NCI-H774 (cell line): ENCODE results near the gene ARID1B.

Experiments used
- DNase-seq: peaks from one replicate; lab custom pipeline; 2025; lab: John Stamatoyannopoulos, UW

ARID1B gene

GRCh38 chr6:156992020-156992804 is 215.0 kb downstream of the ARID1B start:
- no peak for DNase-seq

DNA sequence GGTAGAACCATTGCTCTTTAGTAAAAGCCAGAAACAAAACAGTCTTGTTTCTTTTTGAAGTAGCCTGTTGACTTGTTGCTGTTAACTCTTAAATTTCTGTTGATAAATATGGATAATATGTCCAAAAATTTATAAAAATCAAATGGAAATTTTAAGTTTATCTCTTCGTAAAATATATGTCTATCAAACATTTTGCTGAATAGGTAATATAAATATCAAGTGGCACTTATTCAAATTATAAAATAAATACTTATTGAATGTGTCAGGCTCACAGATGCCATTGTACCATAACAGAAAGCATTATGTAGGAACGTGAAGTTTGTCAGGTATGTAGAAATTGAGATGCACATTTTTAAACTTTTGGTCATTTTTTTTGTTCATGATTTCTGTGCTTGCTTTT is 216.5 kb downstream of the ARID1B start:
- DNase-seq = no peak

DNA sequence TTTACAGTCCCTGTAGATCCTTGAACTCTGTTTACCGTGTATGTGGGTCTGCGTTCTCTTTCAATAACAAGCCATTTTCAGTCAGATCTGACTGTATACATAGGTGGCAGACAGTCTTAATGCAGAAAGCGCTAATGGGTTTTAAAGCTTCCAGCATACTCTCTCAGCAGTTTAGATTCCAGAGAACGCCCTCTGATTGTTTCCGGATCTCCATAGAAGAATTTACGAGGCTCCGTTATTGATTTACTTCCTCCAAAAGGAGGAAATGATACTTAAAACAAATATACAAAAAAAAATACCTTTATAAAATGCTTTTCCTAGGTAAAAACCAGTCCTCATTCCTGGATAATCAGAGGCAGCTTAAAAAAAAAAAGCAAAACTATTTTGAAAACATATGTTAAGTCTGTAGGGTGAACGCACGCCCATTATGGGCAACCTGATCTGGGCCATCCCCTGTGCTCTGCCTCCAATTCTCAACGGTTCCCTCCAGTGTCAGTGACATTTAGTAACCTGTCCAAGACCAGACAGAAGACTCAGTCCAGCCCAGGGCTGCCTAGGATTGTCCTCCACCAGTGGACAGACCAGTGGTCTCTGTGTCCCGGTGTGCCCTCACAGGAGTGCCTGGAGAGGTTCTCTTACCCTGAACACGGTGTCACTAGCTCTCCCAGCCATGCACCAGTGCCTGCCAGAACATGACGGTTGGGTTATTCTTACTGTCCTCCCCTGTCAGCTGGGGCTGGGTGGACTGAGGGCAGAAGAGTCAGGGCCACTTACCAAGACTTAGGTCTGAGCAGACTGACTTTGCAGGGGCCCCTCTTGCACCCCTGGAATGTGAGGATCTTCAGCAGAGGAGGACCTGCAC is 217.3 kb downstream of the ARID1B start:
- DNase-seq = no peak

- no peak for DNase-seq
Measured at GRCh38 chr6:156995502-156995901, 218.3 kb downstream of the ARID1B start.

- DNase-seq = no peak
Measured at GRCh38 chr6:156996265-156996664, 219.1 kb downstream of the ARID1B start.

GRCh38 chr6:156998794-156999330 is 221.7 kb downstream of the ARID1B start:
- no peak for DNase-seq

DNA sequence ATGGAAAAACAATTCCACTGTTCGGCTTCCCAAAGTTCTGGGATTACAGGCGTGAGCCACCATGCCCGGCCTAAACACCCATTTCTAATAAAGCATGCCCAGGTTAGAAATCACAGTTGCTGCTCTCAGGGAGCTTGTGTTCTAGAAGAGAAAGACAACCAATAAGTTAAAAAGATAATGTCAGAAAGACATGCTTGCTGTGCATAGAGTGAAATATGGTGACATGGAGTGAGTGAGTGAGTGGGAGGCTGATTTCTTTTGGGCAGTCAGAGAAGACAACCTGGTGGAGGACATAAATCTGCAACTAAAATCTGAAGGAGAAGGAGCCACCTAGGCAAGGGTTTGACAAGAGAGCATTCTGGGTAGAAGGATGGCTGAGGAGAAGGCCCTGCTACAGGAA is 222.6 kb downstream of the ARID1B start:
- DNase-seq = no peak

DNA sequence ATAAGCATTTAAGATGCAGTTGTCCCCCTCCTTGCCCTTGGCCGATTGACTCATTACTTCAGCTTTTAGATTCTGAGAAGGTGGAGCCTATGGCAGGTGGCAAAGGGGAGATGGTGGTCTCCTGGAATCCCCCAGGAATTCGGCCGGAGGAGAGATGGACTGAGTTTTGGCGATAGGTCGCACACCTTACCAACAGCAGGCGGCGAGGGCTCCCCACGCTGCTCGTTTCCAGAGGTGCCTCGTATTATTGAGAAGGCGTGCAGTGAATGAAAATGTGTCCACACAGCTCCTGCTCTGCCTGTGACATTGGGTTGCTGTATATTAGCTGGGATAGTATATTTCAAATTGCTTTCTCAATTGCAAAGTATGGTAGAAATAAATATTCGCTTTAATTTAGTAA is 224.5 kb downstream of the ARID1B start:
- no peak for DNase-seq

- DNase-seq = no peak
Measured at GRCh38 chr6:157002774-157003173, 225.6 kb downstream of the ARID1B start.

- DNase-seq = no peak
Measured at GRCh38 chr6:157005940-157006339, 228.8 kb downstream of the ARID1B start.

DNA sequence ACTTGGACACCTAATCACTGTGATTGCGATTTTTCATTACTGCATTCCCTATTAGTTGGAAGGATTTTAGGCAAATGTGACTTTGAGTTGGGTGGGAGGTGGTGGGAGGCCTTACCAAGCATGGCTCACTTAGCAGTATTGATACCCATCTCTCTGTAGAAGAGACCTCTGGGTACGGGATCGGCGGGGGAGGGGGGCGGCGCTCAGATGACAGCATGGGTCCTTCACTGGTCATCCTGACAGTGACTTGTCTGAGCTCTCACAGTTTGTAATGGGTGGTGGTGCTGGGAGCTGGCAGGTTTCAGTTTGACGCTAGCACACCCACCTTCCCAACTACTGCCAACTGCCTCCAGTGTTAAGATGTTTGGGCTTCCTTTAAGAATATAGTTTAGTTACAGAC is 231.4 kb downstream of the ARID1B start:
- no peak for DNase-seq

DNA sequence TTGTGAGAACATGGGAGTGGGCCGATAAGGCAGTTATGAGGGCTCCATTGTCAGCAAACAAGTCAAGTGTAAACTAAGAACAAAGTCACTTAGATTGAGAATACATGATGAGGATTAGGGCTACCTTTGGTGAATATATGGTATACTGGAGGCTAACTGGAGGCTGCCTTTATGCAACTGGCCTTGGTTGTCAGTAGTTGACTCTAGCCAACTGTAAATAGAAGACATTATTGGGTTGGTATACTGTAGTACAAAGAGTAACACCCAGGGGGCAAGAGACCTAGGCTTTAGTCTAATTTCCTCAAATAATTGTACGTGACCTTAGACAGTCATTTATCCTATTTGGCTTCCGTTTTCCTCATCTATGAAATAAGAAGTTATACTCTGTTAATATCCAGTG is 235.2 kb downstream of the ARID1B start:
- DNase-seq = no peak

DNA sequence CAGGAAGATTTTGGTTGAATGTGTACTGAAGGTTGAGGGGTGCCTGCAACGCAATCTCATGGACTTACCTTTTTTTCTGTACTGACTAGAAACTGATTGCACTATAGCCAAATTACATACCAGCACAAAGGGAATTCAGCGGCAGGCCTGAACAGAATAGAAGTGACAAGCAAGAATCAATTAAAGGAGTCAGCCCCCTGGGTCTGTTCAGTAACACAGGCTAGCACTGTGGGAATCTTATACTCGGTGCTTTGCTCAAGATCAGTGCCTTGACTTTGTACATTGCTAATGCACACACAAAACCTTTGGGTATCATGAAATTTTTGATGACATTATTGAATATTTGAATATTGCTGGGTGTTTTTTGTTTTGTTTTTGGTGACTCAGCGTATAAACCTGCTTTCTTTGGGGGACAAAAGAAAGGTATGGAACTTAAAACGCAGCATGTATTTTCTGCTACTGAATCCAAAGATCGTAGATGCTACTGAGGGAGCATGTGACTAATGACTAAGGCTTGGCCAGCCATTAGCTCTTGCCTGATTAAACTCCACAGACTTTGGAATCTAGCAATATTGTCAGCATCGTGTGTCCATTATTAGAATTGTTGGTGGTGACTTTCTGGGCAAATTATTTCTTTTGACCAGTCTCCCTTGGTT is 236.6 kb downstream of the ARID1B start:
- DNase-seq = no peak

GRCh38 chr6:157014871-157015270 is 237.7 kb downstream of the ARID1B start:
- no peak for DNase-seq

DNA sequence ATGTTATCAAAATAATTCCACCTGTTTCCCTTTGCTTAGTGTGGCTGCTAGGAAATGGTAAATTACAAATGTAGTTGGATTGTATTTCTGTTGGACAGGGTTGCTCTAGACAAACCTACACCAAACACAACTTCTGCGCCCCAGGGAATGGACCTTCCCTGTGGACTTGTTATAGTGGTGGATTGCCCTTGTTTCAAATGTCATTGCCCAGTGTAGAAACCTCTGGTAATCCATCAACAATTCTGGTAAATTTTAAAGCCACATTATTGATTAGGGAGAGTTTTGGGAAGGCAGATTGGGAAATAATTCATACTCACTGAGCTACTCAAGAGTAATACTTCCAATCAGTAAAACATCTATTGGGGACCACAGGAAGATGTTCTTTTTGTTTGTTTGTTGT is 239.8 kb downstream of the ARID1B start:
- no peak for DNase-seq

DNA sequence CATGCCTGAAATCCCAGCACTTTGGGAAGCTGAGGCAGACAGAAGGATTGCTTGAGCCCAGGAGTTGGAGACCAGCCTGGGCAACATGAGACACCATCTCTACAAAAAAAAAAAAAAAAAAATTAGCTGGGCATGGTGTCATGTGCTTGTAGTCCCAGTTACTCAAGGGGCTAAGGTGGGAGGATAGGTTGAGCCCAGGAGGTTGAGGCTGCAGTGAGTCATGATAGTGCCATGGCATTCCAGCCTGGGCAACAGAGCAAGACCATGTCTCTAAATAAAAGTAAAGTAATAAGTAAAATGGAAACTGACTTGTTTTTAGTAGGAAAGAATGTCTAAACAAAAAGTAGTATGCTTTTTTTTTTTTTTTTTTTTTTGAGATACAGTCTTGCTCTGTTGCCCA is 240.7 kb downstream of the ARID1B start:
- no peak for DNase-seq

DNA sequence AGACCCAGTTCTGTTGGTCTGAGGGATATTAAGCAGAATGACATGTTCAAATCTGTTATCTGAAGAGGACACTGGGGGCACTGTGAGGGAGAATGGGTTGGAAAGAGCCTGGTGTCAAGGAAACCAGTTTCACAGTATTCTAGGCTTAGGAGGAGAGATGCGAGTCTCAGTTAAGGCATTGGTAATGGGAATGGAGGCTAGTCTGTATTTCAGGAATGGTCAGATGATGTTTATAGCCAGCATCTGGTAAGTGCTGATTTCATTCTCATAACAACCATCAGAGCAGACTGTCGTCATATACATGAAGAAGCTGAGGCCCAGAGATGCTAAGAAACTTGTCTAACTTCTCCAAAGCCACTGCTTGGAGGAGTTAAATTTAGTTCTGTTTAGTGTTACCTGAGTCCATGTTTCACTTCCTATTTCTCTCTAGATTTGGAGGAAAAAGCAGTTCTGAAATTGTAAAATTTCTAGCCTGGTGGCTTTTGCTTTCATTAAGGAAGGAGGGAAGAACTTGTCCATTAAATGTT is 242.0 kb downstream of the ARID1B start:
- DNase-seq = no peak

- no peak for DNase-seq
Measured at GRCh38 chr6:157019733-157020132, 242.6 kb downstream of the ARID1B start.

DNA sequence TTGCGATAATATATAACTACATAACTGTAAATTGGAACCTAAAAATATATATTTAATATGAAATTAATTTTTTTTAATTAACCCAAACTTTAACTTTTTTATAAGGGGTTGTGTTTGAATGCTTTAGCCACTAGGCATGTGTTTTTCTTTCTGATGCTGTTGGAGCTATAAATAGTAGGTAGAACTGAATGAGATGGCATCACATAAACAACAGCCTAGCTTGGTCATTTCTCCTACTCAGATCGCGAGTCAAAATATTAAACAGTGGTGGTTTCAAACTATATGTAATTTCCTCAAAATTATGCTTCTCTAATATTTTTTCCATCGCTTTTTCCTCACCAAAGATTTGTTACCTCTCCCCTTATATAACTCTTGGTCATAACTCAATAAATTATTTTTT is 243.2 kb downstream of the ARID1B start:
- DNase-seq = no peak

DNA sequence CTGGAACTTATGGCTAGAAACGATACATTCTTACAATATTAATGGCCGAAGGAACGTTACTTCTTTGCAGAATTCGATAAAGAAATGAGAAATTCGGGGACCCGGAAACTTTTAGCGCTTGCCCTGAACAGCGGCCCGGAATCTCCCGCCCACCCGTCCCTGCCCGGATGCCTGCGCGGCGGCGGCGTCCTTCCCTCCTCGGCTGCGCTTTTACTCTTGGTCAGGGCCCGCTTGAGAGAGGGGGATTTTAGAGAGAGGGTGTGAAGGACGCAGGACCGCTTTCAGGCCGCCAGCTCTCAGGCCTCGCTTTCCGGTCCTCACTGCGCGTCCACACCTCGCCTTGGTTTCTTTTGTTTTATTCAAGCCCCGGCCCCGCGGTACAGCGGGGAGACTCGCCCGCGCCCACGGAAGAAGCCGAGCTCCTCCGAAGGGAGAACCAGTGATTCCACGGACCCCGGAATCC is 243.7 kb downstream of the ARID1B start:
- peak; percentile 72 for DNase-seq

- peak; percentile 92 for DNase-seq
Measured at GRCh38 chr6:157021344-157021992, 244.3 kb downstream of the ARID1B start.
